Prostate gland (tissue), 2 donors: ENCODE data around the gene TBC1D22B. TPM values are rescaled to one million over a fixed set of nuclear protein-coding genes. Genes with fewer than 3 reads are reported as not detected.
A peak's percentile ranks its signal among the peaks of the same experiment; 100 is the strongest.

ENCODE experiments used
- DNase-seq: peaks from one replicate; pipeline ENCODE4 v3.0.0-alpha.2; 2019; ENCODE audit warnings: low spot score
- H3K27ac ChIP-seq, 2 donors: fragments of 200-600 bp; sonication (generic); 2 replicates each; pipeline ENCODE4 v1.5.1; 2017 to 2019
- H3K27me3 ChIP-seq: fragments of 200-600 bp; sonication (generic); replicated peaks from 2 replicates; pipeline ENCODE4 v1.5.1; 2019; ENCODE audit not compliant: insufficient read depth
- H3K36me3 ChIP-seq, 2 donors: fragments of 200-600 bp; sonication (generic); 1 replicate in 1 of 2; 2 replicates in 1 of 2; pipeline versions ENCODE4 v1.5.1 to v1.8.1; 2017 to 2019
- H3K4me1 ChIP-seq: fragments of 200-600 bp; sonication (generic); replicated peaks from 2 replicates; pipeline ENCODE4 v1.5.1; 2019
- H3K4me3 ChIP-seq, 2 donors: fragments of 200-600 bp; sonication (generic); 2 replicates each; pipeline ENCODE4 v1.5.1; 2017 to 2019
- H3K9me3 ChIP-seq: fragments of 200-600 bp; sonication (generic); 2 replicates; pipeline ENCODE4 v1.5.1; 2017
- CTCF ChIP-seq, 4 experiments: fragments of 200-600 bp in 2 of 4; fragments of 450-650 bp in 2 of 4; sonication (generic) in 2 of 4; IDR thresholded peaks; 1 replicate in 3 of 4; 2 replicates in 1 of 4; pipeline ENCODE4 v1.5.1; 2016 to 2019; ENCODE audit warnings: antibody characterized with exemption in 4 of 4, mild to moderate bottlenecking in 2 of 4, moderate library complexity in 2 of 4
- POLR2A ChIP-seq: fragments of 450-650 bp; IDR thresholded peaks from one replicate; pipeline ENCODE4 v1.6.1; 2016; ENCODE audit warnings: antibody characterized with exemption, mild to moderate bottlenecking
- POLR2AphosphoS5 ChIP-seq: sonication (generic); formaldehyde crosslinking; IDR thresholded peaks from one replicate; pipeline ENCODE4 v1.6.1; 2017; ENCODE audit warnings: antibody characterized with exemption
- WGBS: methylation state at CpG from one replicate; pipeline ENCODE4 v1.1.5; 2018; 5-methylcytosine and 5-hydroxymethylcytosine counted together
- intact Hi-C: fragments of 100-400 bp; cut with DNase I; formaldehyde crosslinking; loops from one replicate; pipeline ENCODE4 v1.14.2; 2022
- total RNA-seq, 2 donors: library from RNA; depleted of rRNA; stranded (reverse); fragments of >200 nt; gene quantifications; one replicate each; pipeline ENCODE4 v1.1.0, GENCODE V29; 2016

Gene TBC1D22B
- total RNA-seq, 2 donors from 2014 or later = 10.7 to 27.0 TPM

- H3K27me3 ChIP-seq = no peaks in the 10 kb centered on the region
- WGBS = 91% methylated on average over 13 of the region's 13 CpGs
- H3K36me3 ChIP-seq = peaks cover 5% of the 10 kb centered on the region in 2 donors
- no peak overlapping the region for H3K4me3 ChIP-seq
- intact Hi-C loops = no loop called here
- no peaks in the 10 kb centered on the region for H3K4me1 ChIP-seq
- TF ChIP-seq CTCF (IDR thresholded peaks at IDR 0.05) = no peak
- H3K9me3 ChIP-seq = no peaks in the 10 kb centered on the region
- H3K27ac ChIP-seq = no peak overlapping the region
- DNase-seq = no peak
These were observed 56.3 kb downstream of the TBC1D22B start for GRCh38 chr6:37313723-37314486.

GRCh38 chr6:37314487-37315156, 57.0 kb downstream of the TBC1D22B start:
- intact Hi-C loops = no loop called here

GRCh38 chr6:37315157-37315515, 57.6 kb downstream of the TBC1D22B start:
- H3K4me3 ChIP-seq = no peak overlapping the region
- no peaks in the 10 kb centered on the region for H3K27me3 ChIP-seq
- 88% methylated on average over 7 of the region's 7 CpGs for WGBS
- peaks cover 5% of the 10 kb centered on the region in 2 donors for H3K36me3 ChIP-seq
- intact Hi-C loops = no loop called here
- H3K4me1 ChIP-seq = no peaks in the 10 kb centered on the region
- no peaks in the 10 kb centered on the region for H3K9me3 ChIP-seq
- TF ChIP-seq POLR2AphosphoS5 = no peak
- TF ChIP-seq CTCF (IDR thresholded peaks at IDR 0.05) = no peak
- TF ChIP-seq POLR2A = no peak
- H3K27ac ChIP-seq = no peak overlapping the region
- no peak for DNase-seq

More at GRCh38 chr6:37314487-37315156, 57.0 kb downstream of the TBC1D22B start:
- 61% methylated on average over 6 of the region's 6 CpGs for WGBS
- Histone ChIP-seq H3K9me3 (no peaks in the 10 kb centered on the region), H3K4me3 (no peak overlapping the region), H3K4me1 (no peaks in the 10 kb centered on the region), H3K36me3 (peaks cover 5% of the 10 kb centered on the region in 2 donors), H3K27me3 (no peaks in the 10 kb centered on the region), H3K27ac (no peak overlapping the region)
- TF ChIP-seq POLR2AphosphoS5 (no peak), CTCF (IDR thresholded peaks at IDR 0.05) (peak in 1 of 4 experiments; percentile 34), POLR2A (no peak)
- no peak for DNase-seq

- no peak overlapping the region for H3K27ac ChIP-seq
- peaks cover 5% of the 10 kb centered on the region in 2 donors for H3K36me3 ChIP-seq
- intact Hi-C loops = no loop called here
- H3K9me3 ChIP-seq = no peaks in the 10 kb centered on the region
- H3K4me3 ChIP-seq = no peak overlapping the region
- no peak for TF ChIP-seq POLR2A
- no peak for TF ChIP-seq CTCF (IDR thresholded peaks at IDR 0.05)
- TF ChIP-seq POLR2AphosphoS5 = no peak
- no peaks in the 10 kb centered on the region for H3K27me3 ChIP-seq
- no peaks in the 10 kb centered on the region for H3K4me1 ChIP-seq
- no peak for DNase-seq
- WGBS = 90% methylated on average over 7 of the region's 7 CpGs
These were observed 58.5 kb downstream of the TBC1D22B start for GRCh38 chr6:37316071-37316470.
